Osteoblast (primary cell): ENCODE measurements around the gene RNF115. TPM values are rescaled to one million over a fixed set of nuclear protein-coding genes. Genes with fewer than 3 reads are reported as not detected.
A peak's percentile ranks its signal among the peaks of the same experiment; 100 is the strongest.

Experiments
- DNase-seq: peaks from one replicate; pipeline ENCODE4 v3.0.0; 2011; ENCODE audit warnings: low spot score, mixed read lengths; ENCODE audit not compliant: insufficient read length; ENCODE audit errors: missing footprints
- H2AFZ ChIP-seq: 2 replicates; pipeline ENCODE4 v1.6.0; 2011; ENCODE audit warnings: mild to moderate bottlenecking, low read length
- H3K27ac ChIP-seq: 2 replicates; pipeline ENCODE4 v1.5.1; 2011; ENCODE audit warnings: mild to moderate bottlenecking, low read depth, low read length, moderate library complexity
- H3K27me3 ChIP-seq: 2 replicates; pipeline ENCODE4 v1.6.0; 2012; ENCODE audit warnings: mild to moderate bottlenecking, control low read depth, inconsistent platforms, low read length, moderate library complexity; ENCODE audit not compliant: insufficient read depth
- H3K36me3 ChIP-seq: 2 replicates; pipeline ENCODE4 v1.5.1; 2011; ENCODE audit warnings: mild to moderate bottlenecking, low read length, control low read depth, moderate library complexity; ENCODE audit not compliant: insufficient read depth
- H3K4me1 ChIP-seq: 2 replicates; pipeline ENCODE4 v1.5.1; 2011; ENCODE audit warnings: mild to moderate bottlenecking, low read length, control low read depth, moderate library complexity; ENCODE audit not compliant: insufficient read depth
- H3K4me2 ChIP-seq: 2 replicates; pipeline ENCODE4 v1.6.0; 2011; ENCODE audit warnings: mild to moderate bottlenecking, low read length; ENCODE audit not compliant: insufficient read depth
- H3K4me3 ChIP-seq: fragments of 200-600 bp; sonication (generic); 3 replicates; pipeline ENCODE4 v1.5.1; 2012; ENCODE audit warnings: mild to moderate bottlenecking, low read length, inconsistent platforms; ENCODE audit not compliant: insufficient read depth
- H3K79me2 ChIP-seq: 2 replicates; pipeline ENCODE4 v1.6.0; 2012; ENCODE audit warnings: mild to moderate bottlenecking, low read length, control low read depth, inconsistent platforms; ENCODE audit not compliant: insufficient read depth
- H3K9me3 ChIP-seq: 2 replicates; pipeline ENCODE4 v1.5.1; 2011; ENCODE audit warnings: low read depth, low read length, control low read depth
- H4K20me1 ChIP-seq: 2 replicates; pipeline ENCODE4 v1.6.0; 2012; ENCODE audit warnings: mild to moderate bottlenecking, low read length, control low read depth; ENCODE audit not compliant: insufficient read depth
- total RNA-seq: library from RNA; depleted of rRNA; stranded (reverse); fragments of >200 nt; gene quantifications from 2 replicates; pipeline ENCODE4 v1.2.3, GENCODE V29; 2012
- TF ChIP-seq, protein P1 (sequence below): IDR thresholded peaks from 2 replicates; pipeline ENCODE4 v1.5.1; 2011; ENCODE audit warnings: mild to moderate bottlenecking, low read depth, low read length, moderate library complexity; ENCODE audit errors: extremely low read depth

RNF115 gene
- total RNA-seq, 1 donor = 23.2 TPM

GRCh38 chr1:145863282-145864018, 39.6 kb upstream of the RNF115 start:
- H2AFZ ChIP-seq = no peak overlapping the region
- TF ChIP-seq, protein P1, sequence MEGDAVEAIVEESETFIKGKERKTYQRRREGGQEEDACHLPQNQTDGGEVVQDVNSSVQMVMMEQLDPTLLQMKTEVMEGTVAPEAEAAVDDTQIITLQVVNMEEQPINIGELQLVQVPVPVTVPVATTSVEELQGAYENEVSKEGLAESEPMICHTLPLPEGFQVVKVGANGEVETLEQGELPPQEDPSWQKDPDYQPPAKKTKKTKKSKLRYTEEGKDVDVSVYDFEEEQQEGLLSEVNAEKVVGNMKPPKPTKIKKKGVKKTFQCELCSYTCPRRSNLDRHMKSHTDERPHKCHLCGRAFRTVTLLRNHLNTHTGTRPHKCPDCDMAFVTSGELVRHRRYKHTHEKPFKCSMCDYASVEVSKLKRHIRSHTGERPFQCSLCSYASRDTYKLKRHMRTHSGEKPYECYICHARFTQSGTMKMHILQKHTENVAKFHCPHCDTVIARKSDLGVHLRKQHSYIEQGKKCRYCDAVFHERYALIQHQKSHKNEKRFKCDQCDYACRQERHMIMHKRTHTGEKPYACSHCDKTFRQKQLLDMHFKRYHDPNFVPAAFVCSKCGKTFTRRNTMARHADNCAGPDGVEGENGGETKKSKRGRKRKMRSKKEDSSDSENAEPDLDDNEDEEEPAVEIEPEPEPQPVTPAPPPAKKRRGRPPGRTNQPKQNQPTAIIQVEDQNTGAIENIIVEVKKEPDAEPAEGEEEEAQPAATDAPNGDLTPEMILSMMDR = no peak
- H3K9me3 ChIP-seq = no peaks in the 10 kb centered on the region
- H3K27ac ChIP-seq = no peak overlapping the region
- peaks cover 7% of the 10 kb centered on the region for H3K36me3 ChIP-seq
- H3K27me3 ChIP-seq = no peaks in the 10 kb centered on the region
- no peaks in the 10 kb centered on the region for H4K20me1 ChIP-seq
- no peak overlapping the region for H3K4me3 ChIP-seq
- peaks cover 3% of the 10 kb centered on the region for H3K79me2 ChIP-seq
- DNase-seq = no peak
- H3K4me1 ChIP-seq = peaks cover 4% of the 10 kb centered on the region
- no peak overlapping the region for H3K4me2 ChIP-seq

DNA sequence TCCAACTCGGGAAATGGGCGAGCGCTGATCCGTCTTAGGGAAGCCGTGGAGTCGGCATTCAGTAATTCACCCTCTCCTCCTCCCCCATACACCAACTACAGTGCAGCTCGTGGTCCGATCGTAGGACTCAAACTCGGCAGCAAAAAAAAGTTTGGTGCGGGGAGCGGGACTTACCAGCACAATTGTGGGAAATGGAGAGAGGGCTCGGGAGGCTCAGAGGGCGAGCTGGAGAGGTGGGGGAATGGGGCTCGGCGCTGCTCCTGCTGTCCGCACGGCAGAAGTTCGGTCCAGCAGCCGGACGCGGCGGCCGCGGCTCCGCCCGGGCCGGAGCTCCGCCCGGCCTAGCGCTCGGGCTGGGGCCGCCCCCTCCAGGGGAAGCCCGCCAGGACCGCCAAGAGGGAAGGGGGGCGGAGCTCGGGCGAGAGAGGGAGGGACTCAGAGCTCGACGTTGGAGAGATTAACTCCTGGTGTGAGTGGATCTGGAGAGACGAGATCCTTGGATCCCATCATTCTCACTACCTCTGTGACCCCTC, 35.7 kb upstream of the RNF115 start:
- no peaks in the 10 kb centered on the region for H3K9me3 ChIP-seq
- H3K4me3 ChIP-seq = peak overlapping the region; percentile 100
- H3K4me2 ChIP-seq = peak overlapping the region; percentile 91
- no peaks in the 10 kb centered on the region for H3K27me3 ChIP-seq
- peak overlapping the region; percentile 81 for H3K27ac ChIP-seq
- H4K20me1 ChIP-seq = peaks cover 18% of the 10 kb centered on the region
- H2AFZ ChIP-seq = peak overlapping the region; percentile 88
- H3K36me3 ChIP-seq = peaks cover 32% of the 10 kb centered on the region
- DNase-seq = peak; percentile 99
- TF ChIP-seq, protein P1 = no peak
- H3K4me1 ChIP-seq = peaks cover 19% of the 10 kb centered on the region
- H3K79me2 ChIP-seq = peaks cover 28% of the 10 kb centered on the region

GRCh38 chr1:145858901-145859490, 35.1 kb upstream of the RNF115 start, which contains the start of gene PIAS3:
PIAS3 (minus strand) TSS chr1:145859081; CDS start chr1:145858990, 91 bp downstream.
- Histone ChIP-seq H3K27ac (peak within 1 kb of the TSS; percentile 81), H3K4me3 (peak within 1 kb of the TSS; percentile 100), H3K4me2 (peak within 1 kb of the TSS; percentile 91), H3K9me3 (no peaks in the 10 kb centered on the region), H3K79me2 (peaks cover 28% of the 10 kb centered on the region), H4K20me1 (peaks cover 18% of the 10 kb centered on the region), H3K4me1 (peaks cover 19% of the 10 kb centered on the region), H3K36me3 (peaks cover 37% of the 10 kb centered on the region), H2AFZ (peak within 1 kb of the TSS; percentile 88), H3K27me3 (no peaks in the 10 kb centered on the region)
- peak; percentile 99 for DNase-seq
- TF ChIP-seq, protein P1 = no peak
